ENCODE data around the gene HNMT.
A peak's percentile ranks its signal among the peaks of the same experiment; 100 is the strongest.
"Not testable (repeated sequence)": the region's sequence is repeated elsewhere in the genome, so short reads cannot be mapped to it uniquely, and the experiment has no call there.

HNMT gene

DNA sequence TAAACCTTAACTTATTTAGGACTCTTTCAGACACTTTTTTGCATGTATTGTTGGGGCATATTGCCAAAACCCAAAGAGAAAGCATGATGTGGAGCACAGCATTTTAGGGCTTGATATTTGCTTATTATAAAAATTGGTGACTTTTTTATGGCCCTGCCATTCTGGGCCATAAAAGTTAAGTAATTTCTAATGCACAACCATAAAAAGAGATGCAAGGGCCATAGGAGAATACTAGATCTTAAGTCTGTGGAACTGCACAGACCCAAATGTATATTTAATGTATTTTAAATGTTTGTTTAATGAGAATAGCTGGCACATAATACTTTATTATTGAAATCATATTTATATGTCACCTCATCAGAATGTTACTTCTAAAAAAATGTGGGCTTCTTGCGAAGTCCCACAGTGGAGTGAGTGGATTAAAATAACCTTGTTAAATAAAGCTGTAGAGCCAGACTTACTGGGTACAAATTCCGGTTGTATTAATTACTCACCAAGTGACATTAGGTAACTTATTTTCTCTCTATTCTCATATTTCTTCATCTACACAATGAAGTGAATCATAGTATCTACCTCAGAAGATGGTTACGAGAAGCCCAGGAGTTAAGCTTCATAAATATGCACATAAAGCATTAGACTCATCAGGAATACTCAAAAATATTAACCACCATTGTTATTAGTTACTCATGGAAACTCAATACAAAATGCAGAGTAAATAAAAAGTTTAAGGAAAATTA is 52.2 kb downstream of the HNMT start:
- no peak for DNase-seq

DNA sequence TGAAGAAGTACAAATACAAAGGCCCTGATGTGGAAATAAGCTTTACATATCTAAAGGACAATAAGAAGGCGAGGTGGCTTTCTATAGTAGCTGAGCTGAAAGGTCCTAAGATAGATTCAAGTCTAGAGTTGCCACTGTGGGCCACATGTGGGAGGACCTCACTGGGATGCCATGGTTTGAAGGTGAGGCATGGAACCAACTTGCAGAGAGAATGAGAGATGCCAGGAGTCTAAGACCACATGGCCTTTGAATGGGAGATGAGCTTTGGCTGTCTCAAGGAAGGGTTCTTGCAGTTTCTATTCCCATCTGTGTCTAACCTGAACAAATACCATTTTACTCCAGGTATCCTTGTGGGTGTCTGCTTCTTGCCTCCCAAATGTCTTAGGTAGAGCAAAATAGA is 53.6 kb downstream of the HNMT start:
- no peak for DNase-seq

DNA sequence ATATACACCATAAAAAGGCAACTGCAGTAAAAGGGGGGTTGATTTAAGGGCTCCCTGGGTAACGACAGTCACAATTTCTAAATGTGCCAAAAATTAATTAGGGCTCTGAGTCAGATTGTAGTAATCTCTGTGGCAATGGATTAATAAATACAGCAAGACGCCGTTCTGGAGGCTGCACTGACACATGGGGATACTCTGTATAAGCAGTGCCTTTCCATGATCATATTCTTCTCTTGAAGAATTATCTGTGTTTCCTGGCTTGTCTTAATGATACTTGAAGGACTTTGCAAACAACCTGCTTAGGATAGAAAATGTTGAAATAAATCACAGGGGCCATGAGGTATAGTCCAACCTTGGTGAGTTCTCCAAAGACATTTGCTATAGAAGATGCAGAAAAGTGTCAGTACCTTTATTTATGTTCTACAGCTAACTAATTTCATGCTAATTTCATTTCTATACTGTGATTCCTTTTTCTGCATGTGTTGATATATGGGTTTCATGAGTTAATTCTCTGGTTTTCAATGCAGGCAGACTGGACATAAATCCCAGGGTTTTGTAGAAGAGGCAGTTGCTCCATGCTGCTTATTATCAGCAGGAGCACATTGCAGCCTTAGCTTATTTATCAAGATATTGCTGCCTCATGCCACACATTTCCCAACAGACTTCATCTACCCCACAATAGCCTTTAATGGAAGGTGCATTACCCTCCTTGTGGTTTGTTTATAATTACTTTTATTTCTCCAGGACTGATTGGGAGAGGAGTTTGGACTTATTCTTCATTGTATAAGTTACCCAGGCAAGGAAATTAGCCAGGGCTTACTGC is 54.8 kb downstream of the HNMT start:
- DNase-seq = no peak

DNA sequence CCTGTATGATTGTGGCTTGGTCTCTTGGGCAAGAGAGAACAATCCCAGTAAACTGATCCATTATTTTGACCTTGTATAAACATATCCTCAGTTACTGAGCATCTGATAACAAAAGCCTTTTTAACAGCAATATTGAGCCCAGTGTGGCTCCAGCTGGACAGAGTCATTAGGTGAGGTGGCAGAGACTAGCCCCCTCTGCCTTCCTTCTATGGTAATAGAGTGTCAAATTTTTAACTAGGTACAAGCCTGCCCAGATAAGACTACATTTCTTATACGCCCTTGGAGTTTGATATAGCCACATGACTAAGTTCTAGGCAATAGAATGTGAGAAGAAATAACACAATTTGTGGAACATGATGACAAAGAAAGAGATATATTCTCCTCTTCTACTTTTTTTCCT is 56.2 kb downstream of the HNMT start:
- no peak for DNase-seq

DNA sequence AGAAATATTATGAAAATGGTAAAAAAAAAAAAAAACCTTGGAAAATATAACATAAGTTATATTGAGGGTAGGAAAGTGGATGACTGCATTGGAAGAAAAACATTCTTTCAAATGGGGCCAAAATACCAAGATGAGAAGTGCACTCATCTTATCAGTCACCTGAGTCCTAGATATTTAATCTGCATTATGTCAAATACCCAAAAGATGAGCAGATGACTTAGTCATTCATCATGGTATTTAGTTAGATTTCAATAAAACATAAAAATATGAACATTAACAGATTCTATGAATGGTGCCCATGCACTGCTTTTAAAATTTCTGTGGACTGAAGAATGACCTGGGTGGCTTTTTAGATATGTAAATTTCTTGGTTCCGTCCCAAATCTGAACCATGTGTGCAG is 56.9 kb downstream of the HNMT start:
- no peak for DNase-seq

DNA sequence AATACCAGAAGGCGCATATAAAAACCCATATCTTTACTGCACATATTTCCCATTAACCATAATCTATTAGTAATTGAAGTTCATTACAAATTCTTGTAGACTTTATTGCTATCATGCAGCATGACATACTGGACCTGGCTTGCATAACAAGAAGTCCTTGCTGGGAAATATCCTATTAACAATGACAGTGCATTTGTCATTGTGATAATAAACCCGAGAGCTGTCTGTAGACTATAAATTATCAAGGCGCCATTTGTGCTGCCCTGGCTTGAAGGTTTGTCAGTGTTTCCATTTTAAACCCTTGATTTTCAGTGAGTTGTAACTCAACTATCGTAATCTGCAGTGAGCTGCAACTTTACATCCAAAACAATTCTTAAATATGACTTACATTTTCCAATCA is 59.0 kb downstream of the HNMT start:
- no peak for DNase-seq

DNA sequence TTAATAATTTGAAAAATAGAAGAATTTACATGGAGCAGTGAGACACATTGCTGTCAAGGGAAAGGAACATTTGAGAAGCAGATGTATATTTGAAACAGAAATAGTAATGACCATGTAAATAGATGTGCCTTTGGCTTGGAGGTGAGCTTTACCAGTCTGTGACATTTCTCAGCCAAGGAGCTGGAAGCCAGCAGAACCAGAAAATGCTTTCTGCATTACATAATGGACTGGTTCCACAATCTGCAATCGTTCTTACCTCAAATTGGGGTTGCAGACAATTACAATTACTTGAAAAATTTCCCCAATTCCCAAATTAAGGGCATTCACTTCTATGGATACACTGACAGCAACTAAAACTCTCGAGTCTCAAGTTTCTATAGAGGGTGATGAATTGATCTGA is 59.7 kb downstream of the HNMT start:
- DNase-seq = no peak

DNA sequence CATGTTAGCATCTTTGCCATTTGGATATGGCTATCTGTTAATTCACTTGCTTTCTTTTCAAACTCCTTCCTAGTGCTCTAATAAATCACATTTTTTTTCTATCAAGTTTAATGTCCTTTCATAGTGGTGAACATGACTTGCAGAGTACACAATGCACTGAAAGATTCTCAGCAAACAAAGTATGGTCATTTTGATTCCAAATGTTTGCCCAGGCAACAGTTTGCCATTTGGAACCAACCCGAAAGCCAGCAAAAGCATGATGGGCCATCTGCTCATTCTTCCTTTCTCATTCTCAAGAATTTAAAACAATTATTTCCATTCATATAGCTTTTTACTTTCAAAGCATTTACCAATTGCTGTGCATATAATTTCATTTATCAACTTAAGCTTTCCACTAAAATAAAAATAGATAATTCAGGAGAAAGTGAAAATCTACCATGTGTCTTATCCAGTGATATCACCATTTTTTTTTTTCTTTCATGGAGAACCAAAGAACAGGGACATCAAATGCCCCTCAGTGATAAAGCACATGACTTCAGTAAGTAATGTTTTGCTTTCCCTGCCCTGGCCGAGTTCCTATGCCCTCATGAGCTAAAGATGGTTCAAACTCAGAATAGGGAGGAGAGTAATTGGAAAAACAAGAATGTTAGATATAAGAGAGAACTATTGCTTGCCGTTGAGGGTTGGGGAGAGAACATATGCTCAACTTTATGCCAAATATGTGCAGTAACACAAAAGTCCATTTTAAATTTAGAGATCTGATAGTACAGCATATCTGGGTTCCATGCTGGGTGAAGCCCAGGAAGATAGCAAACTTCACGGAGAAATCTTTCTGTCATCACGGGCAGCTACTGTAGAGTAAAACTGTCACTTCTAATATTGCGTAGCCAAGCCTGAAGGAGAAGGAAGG is 62.1 kb downstream of the HNMT start:
- no peak for DNase-seq

DNA sequence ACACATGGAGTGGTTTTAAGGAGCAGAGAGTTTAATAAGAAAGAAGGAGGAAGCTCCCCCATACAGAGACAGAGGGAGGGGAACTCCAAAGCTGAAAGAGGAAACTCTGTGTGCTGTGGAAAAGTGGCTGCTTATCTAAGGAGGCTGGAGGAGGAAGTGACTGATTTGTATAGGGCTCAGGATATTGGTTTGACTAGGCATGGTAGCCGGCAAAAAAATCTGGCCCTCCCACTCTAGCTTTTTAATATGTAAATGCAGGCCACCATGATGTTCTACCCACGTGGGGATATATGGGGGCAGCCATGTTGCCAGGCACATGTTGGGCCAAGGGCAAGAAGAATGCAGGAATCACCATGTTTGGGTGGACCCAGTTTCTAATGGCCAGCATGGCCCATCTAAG is 64.3 kb downstream of the HNMT start:
- DNase-seq = no peak

DNA sequence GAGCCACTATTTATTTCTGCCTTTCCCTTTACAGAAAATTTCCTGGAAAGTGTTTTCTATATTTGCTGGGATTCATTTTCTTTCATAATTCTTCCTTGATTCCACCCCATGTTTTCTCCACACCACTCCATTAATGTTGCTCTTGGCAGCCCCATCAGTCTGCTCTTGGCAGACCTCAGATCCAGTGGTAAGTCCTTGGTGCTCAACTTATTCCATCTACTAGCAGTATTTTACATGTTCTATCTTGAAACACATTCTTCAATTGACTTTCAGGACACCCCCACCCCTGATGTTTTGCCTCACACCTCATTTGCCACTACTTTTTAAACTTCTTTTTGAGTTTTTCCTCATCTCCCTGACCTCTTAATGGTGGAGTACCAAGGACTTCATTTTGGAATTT is 65.0 kb downstream of the HNMT start:
- no peak for DNase-seq

DNA sequence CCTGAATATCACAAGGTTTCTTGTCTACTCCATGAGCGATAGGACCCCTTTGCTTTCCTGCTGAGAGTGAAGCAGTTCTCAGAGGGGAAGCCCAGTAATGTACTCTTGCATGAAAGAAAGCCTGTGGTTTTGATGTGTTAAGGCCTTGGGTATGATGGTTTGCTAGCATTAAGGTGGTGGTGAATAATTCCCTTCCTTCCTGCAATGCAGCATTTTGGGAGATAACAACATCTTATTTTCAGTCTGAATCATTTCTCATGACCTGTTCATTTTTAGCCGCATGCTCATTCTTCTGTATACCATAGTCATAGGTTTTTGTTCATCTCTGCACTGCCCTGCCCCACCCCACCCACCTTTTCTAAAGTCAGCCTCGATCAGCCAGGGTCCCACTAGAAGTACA is 66.2 kb downstream of the HNMT start:
- DNase-seq = no peak

DNA sequence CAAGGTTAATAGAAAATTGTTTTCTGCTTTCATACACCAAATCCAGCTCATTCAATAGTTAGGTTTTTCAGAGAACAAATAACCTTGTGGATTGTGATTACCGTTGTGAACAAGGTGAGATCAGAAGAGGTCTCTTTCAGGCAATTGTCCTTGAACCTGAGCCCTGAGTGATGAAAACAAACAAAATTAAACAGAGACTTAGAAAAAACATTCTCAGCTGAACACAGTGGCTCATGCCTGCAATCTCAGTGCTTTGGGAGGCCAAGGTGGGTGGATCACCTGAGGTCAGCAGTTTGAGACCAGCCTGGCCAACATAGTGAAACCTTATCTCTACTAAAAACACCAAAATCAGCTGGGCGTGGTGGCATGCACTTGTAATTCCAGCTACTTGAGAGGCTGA is 68.1 kb downstream of the HNMT start:
- no peak for DNase-seq

DNA sequence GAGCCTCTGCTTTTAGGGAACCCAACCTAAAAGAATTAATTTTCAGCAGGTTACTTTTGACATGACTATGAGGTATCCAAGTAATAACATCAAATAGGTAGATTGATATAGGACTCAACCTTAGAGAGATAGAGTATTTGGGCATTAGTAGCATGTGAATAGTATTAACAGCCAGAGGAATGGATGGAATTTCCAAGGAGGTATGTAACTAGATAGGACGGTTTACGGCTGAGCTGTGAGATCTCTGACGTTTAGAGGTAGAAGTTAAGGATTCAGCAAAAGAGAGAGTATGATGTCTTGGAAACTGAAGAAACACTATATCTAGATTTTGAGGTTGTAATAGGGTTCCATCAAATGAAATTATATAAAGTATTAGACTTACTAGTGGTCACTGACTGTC is 70.3 kb downstream of the HNMT start:
- DNase-seq = no peak

DNA sequence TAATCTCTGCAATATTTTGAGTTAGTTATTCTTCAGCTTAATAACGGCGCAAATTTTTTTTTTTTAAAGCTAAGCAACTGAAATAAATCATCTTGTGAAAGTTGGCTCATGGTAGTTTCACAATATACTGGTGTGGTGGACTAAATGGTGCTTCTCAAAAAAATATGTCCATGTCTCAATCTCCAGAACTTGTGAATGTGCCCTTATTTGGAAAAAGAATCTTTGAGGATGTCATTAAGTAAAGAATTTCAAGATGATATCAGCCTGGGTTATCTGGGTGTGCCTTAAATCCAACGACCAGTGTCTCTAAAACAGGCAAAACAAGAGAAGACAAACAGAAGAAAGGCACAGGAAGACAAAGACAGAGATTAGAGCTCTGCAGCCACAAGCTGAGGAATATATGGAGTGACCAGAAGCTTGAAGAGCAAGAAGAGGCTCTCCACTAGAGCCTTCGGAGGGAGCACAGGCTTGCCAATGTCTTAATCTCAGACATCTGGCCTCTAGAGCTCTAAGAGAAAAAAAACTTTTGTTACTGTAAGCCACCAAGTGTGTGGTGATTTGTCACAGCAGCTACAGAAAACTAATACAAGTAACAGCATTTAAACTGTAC is 71.4 kb downstream of the HNMT start:
- no peak for DNase-seq

DNA sequence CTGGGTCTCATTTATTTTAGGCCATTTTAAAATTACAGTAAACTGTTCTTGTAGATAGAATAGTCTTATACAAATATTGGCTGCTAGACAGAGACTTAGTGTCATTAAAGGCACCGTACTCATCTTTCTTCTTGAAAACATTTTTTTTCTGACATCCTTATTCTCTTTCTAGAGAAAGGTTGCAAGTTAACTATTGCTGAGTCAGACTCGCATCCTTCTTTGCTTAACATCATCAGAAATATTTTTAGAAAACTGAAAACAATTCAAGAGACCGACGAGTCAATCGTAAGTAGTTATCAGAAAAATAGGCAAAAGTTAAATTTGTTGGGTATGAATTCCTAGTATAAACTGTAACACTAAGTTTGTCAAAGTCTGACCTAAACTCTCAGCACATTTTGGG is 72.2 kb downstream of the HNMT start:
- no peak for DNase-seq

DNA sequence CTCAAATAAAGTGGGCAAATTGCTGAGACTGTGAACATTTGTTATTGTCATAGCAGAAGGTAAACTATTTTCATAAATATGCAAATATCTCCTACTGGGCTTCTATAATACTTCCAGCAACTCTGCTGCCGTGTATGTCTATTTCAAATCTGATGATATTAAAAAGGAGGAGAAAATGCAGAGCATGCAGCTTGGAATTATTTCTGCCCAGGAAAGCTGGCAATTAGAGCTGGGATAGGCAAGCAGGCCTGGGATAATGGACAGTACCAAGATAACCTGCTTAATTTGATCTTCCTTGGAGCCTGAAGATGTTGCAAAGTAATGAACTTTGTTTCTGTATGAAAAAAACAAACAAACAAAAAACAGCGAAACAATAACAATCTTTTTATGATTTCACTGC is 72.8 kb downstream of the HNMT start:
- no peak for DNase-seq

DNA sequence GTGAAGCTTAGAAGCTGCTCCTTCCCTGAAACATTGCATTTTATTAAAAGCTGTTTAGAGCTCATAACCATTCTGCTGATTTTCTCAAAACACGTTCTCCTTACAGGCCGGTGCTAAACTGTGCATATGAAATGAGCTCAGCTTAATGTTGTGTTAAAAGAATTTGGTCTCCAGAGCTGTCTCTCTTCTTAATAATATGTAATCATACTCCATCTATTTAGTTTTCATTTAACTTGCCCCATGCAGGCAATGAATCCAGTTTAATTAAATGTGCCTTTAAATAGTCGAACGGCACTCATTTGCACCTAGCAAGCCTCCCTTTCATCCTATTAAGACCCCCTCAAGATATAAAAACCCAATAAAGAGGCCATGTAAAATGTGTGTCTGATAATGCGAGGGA is 76.3 kb downstream of the HNMT start:
- DNase-seq = no peak

DNA sequence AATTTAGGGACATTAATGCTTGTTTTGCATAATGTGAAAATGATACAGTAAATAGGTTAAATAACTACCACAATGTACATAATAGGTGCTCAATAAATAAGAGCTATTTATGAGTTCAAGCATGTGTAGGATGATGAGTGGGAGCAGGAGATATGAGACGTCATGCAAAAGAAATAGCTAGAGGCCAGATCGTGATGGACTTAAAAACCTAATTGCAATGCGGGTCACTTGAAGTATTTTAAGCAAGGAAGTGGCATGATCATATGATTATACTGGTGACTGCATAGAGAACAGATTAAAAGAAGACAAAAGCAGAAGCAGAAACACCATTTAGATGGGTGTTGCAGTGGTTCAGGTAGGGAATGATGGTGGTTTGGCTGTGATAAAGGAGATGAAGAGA is 78.0 kb downstream of the HNMT start:
- no peak for DNase-seq

DNA sequence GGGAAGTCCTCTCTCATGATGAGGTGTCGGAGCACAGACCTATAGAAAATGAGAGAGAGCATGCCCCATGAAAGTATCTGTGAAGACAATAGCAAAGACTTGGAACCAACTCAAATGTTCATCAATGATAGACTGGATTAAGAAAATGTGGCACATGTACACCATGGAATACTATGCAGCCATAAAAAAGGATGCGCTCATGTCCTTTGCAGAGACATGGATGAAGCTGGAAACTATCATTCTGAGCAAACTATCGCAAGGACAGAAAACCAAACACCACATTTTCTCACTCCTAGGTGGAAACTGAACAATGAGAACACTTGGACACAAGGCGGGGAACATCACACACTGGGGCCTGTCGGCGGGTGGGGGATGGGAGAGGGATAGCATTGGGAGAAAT is 79.3 kb downstream of the HNMT start:
- DNase-seq = not testable (repeated sequence)

DNA sequence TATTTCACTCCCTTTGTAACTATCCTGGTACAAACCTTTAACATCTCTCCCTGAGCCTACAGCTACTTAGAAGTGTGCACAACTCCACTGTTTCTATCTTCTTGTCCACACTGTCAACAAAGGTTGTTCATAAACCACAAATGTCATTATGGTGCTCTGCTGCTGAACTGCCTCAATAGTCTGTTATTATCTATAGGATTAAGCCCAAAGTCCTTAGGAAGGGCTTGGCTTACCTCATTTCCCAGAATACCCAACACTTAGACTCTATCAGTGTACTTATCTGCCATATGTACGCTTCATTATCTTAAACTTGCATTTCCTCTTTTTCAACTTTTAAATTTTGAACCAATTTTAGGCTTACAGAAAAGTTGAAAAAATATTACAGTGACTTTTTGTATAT is 94.2 kb downstream of the HNMT start:
- DNase-seq = no peak

DNA sequence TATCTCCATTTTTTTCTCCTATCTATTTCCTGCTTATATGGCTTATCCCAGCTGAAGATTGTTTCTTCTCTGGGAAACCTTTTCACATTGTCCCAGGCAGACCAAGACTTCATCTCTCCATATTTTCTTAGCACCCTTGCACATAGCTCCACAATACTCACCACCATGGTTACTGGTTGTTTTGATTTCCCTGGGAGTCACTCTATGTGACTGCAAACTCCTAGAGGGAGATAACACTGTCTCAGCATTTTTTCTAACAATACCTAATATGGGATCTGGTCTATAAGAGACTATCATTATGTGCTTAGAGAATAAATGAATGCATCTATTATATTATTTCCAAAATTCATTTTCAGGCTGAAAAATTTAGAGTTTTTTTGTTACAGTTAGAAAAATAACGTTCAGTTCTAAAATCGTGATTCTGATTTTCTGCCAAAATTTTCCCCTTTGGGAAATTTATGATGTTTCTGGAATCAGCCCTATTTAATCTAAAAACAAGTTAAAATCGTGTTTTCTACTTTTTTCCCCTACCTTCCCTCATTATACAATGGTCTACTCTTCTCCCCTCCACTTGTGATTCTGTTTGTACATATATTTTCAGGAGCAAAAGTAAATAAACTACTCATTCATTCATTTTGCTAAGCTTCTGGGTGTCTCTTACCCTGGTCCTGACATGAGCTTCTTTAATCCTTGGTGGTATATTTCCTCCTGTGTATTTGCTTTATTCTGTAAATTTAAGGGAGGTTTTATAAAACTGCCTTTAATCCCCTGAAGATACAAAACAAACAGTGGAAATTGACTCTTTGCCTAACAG is 95.4 kb downstream of the HNMT start:
- no peak for DNase-seq

DNA sequence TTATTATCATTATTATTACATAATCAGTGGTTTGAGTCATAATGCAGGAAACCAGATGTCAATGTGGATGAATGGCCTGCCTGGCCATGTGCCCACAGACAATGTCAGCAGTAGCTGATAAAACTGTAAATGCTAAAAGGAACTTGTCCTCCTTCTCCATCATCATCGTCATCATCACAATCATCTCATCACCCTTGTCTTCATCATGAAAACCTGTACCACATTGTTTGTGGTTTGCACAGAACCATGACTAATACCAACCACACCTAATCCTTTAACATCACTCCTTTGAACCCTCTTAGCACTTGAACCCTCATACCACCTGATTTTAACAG is 96.0 kb downstream of the HNMT start:
- peak; percentile 21 for DNase-seq

Measured in NCI-H1694 (cell line).